Hepatocyte (in vitro differentiated cells): ENCODE results near the gene SIM2.

Experiments used
- EZH2 ChIP-seq: fragments of 200-600 bp; sonication (generic); IDR thresholded peaks from 2 replicates; pipeline ENCODE4 v1.6.1; 2016; ENCODE audit warnings: antibody characterized with exemption, mild to moderate bottlenecking, borderline replicate concordance
- EZH2phosphoT487 ChIP-seq: fragments of 200-600 bp; sonication (generic); IDR thresholded peaks from one replicate; pipeline ENCODE4 v1.6.1; 2018; ENCODE audit warnings: antibody characterized with exemption, mild to moderate bottlenecking, low read depth, moderate library complexity; ENCODE audit not compliant: unreplicated experiment, severe bottlenecking
- TF ChIP-seq, protein P1 (sequence below): fragments of 200-600 bp; sonication (generic); IDR thresholded peaks from 2 replicates; pipeline ENCODE4 v1.5.1; 2016; ENCODE audit warnings: antibody characterized with exemption, mild to moderate bottlenecking; ENCODE audit not compliant: poor library complexity

DNA sequence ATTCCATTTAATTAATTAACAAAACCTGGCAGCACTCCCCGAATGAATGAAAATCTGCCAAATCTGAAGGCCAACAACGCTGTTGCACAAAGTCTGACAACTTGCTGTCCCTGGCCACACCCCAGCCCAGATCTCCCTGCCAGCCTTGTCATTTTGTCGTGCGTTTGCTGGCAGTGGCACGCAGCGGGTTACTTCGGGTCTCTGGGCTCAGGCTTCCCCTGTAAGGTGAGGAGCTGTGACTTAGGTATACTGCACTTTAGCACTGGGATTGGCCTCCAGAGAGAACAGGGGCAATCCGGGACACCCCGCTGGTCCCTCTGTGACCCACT lies 34.3 kb upstream of the SIM2 start:
- no peak for TF ChIP-seq EZH2
- TF ChIP-seq, protein P1, sequence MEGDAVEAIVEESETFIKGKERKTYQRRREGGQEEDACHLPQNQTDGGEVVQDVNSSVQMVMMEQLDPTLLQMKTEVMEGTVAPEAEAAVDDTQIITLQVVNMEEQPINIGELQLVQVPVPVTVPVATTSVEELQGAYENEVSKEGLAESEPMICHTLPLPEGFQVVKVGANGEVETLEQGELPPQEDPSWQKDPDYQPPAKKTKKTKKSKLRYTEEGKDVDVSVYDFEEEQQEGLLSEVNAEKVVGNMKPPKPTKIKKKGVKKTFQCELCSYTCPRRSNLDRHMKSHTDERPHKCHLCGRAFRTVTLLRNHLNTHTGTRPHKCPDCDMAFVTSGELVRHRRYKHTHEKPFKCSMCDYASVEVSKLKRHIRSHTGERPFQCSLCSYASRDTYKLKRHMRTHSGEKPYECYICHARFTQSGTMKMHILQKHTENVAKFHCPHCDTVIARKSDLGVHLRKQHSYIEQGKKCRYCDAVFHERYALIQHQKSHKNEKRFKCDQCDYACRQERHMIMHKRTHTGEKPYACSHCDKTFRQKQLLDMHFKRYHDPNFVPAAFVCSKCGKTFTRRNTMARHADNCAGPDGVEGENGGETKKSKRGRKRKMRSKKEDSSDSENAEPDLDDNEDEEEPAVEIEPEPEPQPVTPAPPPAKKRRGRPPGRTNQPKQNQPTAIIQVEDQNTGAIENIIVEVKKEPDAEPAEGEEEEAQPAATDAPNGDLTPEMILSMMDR, result no peak
- no peak for TF ChIP-seq EZH2phosphoT487
